K562 (cell line): ENCODE measurements around the gene BEST4. TPM values are rescaled to one million over a fixed set of nuclear protein-coding genes. Genes with fewer than 3 reads are reported as not detected.

Experiments
- CHD1 ChIP-seq: fragments of 200-600 bp; sonication (generic); IDR thresholded peaks from one replicate; pipeline ENCODE4 v1.6.1; 2012; ENCODE audit warnings: mild to moderate bottlenecking, moderate library complexity, low read length, inconsistent platforms
- E2F6 ChIP-seq, 2 experiments: IDR thresholded peaks; 2 replicates each; pipeline ENCODE4 v1.6.1; 2011; ENCODE audit warnings: borderline replicate concordance in 1 of 2, control low read depth in 1 of 2, low read depth in 1 of 2, low read length in 1 of 2, mild to moderate bottlenecking in 1 of 2, mixed read lengths in 1 of 2, moderate library complexity in 1 of 2; ENCODE audit not compliant: insufficient read depth in 1 of 2, insufficient read length in 1 of 2, poor library complexity in 1 of 2, severe bottlenecking in 1 of 2; ENCODE audit errors: extremely low read depth in 1 of 2
- E4F1 ChIP-seq: fragments of 250-450 bp; sonication (Bioruptor Pico); IDR thresholded peaks from 2 replicates; pipeline ENCODE4 v1.5.0; 2021; ENCODE audit warnings: mild to moderate bottlenecking, borderline replicate concordance
- GTF2F1 ChIP-seq: IDR thresholded peaks from 2 replicates; pipeline ENCODE4 v1.6.1; 2011; ENCODE audit warnings: low read depth, low read length, improper control_type of control experiment
- HLTF ChIP-seq: fragments of 450-650 bp; IDR thresholded peaks from 2 replicates; pipeline ENCODE4 v1.6.1; 2016
- ILF3 ChIP-seq: fragments of 450-650 bp; IDR thresholded peaks from 2 replicates; pipeline ENCODE4 v1.6.1; 2018; ENCODE audit warnings: antibody characterized with exemption, mild to moderate bottlenecking, moderate library complexity, borderline replicate concordance
- NUFIP1 ChIP-seq: fragments of 450-650 bp; IDR thresholded peaks from 2 replicates; pipeline ENCODE4 v1.6.1; 2018; ENCODE audit not compliant: partially characterized antibody
- SMARCA4 ChIP-seq: fragments of 450-650 bp; IDR thresholded peaks from 2 replicates; pipeline ENCODE4 v1.6.1; 2016
- TCFL5 ChIP-seq: fragments of 250-450 bp; sonication (Bioruptor Pico); conservative IDR thresholded peaks from 2 replicates; pipeline ENCODE4 v1.6.1; 2021; ENCODE audit warnings: mild to moderate bottlenecking, moderate library complexity, matching md5 sums
- ZNF197 ChIP-seq: fragments of 200-800 bp; sonication (Bioruptor generic); IDR thresholded peaks from 2 replicates; pipeline ENCODE4 v1.6.1; 2016; ENCODE audit warnings: low read depth, missing genetic modification characterization, missing compliant biosample characterization
- ZNF23 ChIP-seq: fragments of 250-450 bp; sonication (Bioruptor Pico); IDR thresholded peaks from 2 replicates; pipeline ENCODE4 v1.4.0; 2020; ENCODE audit warnings: mild to moderate bottlenecking
- polyA plus RNA-seq, 8 experiments: library from polyadenylated mRNA; depleted of rRNA in 4 of 8; stranded (reverse) in 5 of 8; unstranded in 3 of 8; fragments of >200 nt; fragmentation: Nextera tagmentation in 2 of 8; fragmentation: Illumina TruSeq in 1 of 8; extraction: Ambion mirVana in 2 of 8; extraction: Trizol in 1 of 8; gene quantifications; 2 replicates each; pipeline versions ENCODE4 v1.2.1 to v1.2.3, GENCODE V29; 2011 to 2014; ENCODE audit warnings: inconsistent platforms in 1 of 8, missing spikeins in 1 of 8
- total RNA-seq, 7 experiments: library from RNA; depleted of rRNA in 6 of 7; stranded (reverse); fragments of >200 nt in 6 of 7; fragmentation: Illumina TruSeq in 2 of 7; extraction: Trizol in 2 of 7; gene quantifications; 2 replicates each; pipeline versions ENCODE4 v1.2.1 to v1.2.3, GENCODE V29; 2011 to 2021; ENCODE audit warnings: low replicate concordance in 1 of 7
- TF ChIP-seq, protein P1 (sequence below): fragments of 450-650 bp; IDR thresholded peaks from 2 replicates; pipeline ENCODE4 v1.6.1; 2016; ENCODE audit warnings: mild to moderate bottlenecking, moderate library complexity

Gene BEST4
- total and polyA plus RNA-seq, 9 of the 15 experiments (the other 6 are each of a cell fraction or from before 2014, with no cell fraction given): 0.07 to 0.11 TPM; not detected in 7

DNA sequence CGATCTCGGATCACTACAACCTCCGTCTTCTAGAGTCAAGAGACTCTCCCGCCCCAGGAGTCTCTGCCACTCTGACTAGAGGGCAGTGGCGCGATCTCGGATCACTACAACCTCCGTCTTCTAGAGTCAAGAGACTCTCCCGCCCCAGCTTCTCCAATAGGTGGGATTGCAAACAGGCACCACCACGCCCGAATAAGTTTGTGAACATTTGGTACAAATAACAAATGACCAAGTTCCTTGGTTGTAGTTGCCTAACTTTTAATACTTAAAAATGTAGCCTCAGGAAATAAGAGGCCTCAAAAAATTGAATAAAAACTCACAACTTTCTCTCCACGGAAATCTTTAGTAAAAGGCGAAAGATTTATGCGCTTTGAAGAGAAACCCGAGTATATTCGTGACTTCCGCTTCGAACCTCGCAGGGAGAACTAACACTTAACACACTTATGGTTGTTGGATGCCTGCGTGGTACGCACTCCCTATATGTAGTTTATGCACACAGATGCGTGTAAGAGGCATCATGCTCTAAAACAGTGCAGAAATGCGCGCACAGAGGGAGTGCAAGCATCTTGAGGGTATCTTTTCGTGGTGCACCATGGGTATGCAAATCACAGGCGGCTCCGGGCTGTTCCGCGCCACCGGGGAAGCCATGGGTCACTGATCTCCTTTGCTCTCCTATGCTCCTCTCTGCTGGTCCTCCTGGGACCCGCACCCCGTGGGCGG is 31.8 kb upstream of the BEST4 start (continued):
- TF ChIP-seq NUFIP1: peak; percentile 96
- peak in 1 of 2 experiments; percentile 11 for TF ChIP-seq E2F6 (IDR thresholded peaks at IDR 0.05; ENCODE audit: borderline replicate concordance in 1 of 2, extremely low read depth in 1 of 2, insufficient read depth in 1 of 2, insufficient read length in 1 of 2, low read depth in 1 of 2, low read length in 1 of 2, poor library complexity in 1 of 2, severe bottlenecking in 1 of 2)
- TF ChIP-seq TCFL5 (CRISPR knock-in tag): no peak
- peak; percentile 78; the same call in 1 of the 2 replicates for TF ChIP-seq E4F1
- no peak for TF ChIP-seq ZNF23 (CRISPR knock-in tag)
- TF ChIP-seq HLTF: peak; percentile 40; the same call in 1 of the 2 replicates
- no peak for TF ChIP-seq CHD1
- peak; percentile 100 for TF ChIP-seq GTF2F1
- TF ChIP-seq SMARCA4: peak; percentile 3; the same call in 1 of the 2 replicates
- TF ChIP-seq ZNF197 (CRISPR knock-in tag): peak; percentile 69; the same call in 1 of the 2 replicates
- TF ChIP-seq ILF3: peak; percentile 99
- TF ChIP-seq, protein P1, sequence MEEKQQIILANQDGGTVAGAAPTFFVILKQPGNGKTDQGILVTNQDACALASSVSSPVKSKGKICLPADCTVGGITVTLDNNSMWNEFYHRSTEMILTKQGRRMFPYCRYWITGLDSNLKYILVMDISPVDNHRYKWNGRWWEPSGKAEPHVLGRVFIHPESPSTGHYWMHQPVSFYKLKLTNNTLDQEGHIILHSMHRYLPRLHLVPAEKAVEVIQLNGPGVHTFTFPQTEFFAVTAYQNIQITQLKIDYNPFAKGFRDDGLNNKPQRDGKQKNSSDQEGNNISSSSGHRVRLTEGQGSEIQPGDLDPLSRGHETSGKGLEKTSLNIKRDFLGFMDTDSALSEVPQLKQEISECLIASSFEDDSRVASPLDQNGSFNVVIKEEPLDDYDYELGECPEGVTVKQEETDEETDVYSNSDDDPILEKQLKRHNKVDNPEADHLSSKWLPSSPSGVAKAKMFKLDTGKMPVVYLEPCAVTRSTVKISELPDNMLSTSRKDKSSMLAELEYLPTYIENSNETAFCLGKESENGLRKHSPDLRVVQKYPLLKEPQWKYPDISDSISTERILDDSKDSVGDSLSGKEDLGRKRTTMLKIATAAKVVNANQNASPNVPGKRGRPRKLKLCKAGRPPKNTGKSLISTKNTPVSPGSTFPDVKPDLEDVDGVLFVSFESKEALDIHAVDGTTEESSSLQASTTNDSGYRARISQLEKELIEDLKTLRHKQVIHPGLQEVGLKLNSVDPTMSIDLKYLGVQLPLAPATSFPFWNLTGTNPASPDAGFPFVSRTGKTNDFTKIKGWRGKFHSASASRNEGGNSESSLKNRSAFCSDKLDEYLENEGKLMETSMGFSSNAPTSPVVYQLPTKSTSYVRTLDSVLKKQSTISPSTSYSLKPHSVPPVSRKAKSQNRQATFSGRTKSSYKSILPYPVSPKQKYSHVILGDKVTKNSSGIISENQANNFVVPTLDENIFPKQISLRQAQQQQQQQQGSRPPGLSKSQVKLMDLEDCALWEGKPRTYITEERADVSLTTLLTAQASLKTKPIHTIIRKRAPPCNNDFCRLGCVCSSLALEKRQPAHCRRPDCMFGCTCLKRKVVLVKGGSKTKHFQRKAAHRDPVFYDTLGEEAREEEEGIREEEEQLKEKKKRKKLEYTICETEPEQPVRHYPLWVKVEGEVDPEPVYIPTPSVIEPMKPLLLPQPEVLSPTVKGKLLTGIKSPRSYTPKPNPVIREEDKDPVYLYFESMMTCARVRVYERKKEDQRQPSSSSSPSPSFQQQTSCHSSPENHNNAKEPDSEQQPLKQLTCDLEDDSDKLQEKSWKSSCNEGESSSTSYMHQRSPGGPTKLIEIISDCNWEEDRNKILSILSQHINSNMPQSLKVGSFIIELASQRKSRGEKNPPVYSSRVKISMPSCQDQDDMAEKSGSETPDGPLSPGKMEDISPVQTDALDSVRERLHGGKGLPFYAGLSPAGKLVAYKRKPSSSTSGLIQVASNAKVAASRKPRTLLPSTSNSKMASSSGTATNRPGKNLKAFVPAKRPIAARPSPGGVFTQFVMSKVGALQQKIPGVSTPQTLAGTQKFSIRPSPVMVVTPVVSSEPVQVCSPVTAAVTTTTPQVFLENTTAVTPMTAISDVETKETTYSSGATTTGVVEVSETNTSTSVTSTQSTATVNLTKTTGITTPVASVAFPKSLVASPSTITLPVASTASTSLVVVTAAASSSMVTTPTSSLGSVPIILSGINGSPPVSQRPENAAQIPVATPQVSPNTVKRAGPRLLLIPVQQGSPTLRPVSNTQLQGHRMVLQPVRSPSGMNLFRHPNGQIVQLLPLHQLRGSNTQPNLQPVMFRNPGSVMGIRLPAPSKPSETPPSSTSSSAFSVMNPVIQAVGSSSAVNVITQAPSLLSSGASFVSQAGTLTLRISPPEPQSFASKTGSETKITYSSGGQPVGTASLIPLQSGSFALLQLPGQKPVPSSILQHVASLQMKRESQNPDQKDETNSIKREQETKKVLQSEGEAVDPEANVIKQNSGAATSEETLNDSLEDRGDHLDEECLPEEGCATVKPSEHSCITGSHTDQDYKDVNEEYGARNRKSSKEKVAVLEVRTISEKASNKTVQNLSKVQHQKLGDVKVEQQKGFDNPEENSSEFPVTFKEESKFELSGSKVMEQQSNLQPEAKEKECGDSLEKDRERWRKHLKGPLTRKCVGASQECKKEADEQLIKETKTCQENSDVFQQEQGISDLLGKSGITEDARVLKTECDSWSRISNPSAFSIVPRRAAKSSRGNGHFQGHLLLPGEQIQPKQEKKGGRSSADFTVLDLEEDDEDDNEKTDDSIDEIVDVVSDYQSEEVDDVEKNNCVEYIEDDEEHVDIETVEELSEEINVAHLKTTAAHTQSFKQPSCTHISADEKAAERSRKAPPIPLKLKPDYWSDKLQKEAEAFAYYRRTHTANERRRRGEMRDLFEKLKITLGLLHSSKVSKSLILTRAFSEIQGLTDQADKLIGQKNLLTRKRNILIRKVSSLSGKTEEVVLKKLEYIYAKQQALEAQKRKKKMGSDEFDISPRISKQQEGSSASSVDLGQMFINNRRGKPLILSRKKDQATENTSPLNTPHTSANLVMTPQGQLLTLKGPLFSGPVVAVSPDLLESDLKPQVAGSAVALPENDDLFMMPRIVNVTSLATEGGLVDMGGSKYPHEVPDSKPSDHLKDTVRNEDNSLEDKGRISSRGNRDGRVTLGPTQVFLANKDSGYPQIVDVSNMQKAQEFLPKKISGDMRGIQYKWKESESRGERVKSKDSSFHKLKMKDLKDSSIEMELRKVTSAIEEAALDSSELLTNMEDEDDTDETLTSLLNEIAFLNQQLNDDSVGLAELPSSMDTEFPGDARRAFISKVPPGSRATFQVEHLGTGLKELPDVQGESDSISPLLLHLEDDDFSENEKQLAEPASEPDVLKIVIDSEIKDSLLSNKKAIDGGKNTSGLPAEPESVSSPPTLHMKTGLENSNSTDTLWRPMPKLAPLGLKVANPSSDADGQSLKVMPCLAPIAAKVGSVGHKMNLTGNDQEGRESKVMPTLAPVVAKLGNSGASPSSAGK: no peak; the same call in 1 of the 2 replicates
